Measurements from ENCODE around the gene GALNT2.

The GALNT2 gene

DNA sequence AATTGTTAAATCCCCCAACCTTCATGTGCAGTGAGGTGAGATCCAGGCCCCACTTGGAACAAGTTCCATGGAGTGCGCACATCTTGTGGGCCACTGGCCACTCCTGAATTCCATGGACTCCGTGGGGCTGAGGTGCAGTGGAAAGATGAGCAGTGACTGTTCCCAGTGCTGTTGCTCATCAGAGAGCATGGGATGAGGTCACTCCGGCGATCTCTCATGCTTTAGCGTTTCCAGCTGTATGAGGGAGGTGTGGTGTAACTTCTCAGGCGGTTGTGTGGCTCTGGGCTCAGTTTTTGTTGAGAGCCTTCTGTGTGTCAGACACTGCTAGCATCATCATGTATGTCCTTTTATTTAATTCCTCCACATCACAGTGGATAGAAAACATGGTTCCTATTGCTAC is 96.2 kb downstream of the GALNT2 start:
- DNase-seq (ENCODE audit: low read depth in 2 of 2): no peak

DNA sequence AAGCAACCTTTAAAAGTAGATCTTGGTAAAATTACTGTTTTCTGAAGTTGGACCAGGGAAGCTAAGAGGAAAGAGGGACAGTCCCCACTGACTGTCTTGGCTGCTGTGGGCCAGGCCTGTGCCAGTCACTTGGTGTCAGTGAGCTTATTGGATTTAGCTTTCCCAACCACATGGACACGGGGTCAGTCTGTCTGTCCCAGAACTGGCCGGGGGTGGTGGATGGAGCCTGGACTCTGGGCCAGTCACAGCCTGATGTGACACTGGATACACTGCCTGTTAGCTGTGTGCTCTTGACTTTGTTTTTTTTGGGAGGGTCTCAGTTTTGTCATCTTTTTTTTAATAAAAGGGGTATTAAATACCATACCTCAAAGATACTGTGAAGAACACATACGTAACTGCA is 96.7 kb downstream of the GALNT2 start:
- no peak for DNase-seq (ENCODE audit: low read depth in 2 of 2)

DNA sequence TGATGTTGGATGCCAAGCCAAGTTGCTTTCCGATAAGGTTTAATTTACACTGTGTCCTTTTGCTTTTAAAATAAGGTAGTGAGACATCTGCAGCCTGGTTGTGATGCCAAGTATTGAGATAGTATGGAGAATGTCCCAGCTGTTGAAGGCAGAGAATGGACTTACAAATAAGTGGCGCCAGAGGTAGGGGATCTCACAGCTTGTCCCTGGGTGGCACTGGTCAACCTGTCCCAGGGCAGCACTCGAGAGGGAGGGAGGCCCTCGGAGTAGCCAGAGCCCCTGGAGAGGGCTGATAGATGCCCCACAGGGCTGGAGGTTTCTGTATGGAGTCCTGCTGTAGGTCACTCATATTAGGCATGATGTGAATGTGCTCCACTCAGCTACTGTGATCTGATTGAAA is 98.5 kb downstream of the GALNT2 start:
- DNase-seq (ENCODE audit: low read depth in 2 of 2): no peak

DNA sequence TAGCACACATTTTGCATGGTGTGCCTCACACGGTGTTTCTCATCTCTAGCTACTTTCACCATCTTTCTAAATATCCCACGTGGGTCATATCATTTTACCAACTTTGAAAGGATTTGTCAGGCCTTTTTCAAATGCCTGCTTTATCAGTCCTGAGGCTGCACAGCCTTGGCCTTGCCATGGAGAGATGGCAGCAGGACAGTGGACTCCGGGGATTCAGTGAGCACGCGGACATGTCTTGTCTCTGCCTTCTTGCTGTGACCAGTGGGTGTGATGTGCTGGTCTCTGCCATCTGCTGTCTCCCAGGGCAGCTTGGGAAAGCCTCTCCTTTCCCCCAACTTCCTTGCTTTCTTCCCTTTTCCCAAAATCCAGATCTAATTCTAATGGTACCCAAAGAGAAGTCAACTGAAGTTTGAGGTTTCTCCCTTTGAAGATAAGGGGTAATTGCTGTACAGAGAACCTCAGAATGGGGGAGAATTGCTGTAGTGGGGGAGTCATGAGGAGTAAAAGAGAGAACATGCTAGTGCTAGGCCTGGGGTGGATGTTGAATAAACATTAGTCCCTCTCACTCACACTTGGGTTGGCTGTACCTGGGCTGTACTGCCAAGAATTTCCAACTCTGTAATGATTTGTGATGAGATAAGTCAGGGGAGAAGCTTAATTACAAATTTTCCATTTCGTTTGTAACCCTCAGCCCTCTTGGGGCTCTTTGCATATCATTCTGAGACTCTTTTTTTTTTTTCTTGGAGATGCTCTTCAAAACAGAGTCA is 99.5 kb downstream of the GALNT2 start:
- no peak for DNase-seq (ENCODE audit: low read depth in 2 of 2)

DNA sequence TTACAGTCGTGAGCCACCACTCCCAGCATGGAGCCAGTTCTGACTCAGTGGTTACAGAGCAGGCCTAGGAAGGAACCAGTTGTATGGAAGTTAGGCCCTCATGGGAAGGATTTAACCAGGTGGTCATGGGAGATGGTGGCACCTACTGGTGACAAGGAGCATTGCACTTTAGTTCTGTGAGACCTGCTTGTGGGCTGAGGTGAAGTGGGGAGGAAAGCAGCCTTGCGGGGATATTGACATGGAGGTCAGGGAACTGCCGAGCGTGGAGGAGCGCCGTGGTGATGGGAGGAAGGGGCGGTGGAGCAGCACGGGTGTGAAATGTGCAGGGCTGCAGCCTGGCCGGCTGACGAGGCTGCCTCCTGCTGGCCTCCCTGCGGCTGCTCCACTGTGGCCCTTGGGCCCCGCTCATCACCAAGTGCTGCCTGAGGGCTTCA is 100.4 kb downstream of the GALNT2 start:
- peak; percentile 12 to 19 for DNase-seq (ENCODE audit: low read depth in 2 of 2)

DNA sequence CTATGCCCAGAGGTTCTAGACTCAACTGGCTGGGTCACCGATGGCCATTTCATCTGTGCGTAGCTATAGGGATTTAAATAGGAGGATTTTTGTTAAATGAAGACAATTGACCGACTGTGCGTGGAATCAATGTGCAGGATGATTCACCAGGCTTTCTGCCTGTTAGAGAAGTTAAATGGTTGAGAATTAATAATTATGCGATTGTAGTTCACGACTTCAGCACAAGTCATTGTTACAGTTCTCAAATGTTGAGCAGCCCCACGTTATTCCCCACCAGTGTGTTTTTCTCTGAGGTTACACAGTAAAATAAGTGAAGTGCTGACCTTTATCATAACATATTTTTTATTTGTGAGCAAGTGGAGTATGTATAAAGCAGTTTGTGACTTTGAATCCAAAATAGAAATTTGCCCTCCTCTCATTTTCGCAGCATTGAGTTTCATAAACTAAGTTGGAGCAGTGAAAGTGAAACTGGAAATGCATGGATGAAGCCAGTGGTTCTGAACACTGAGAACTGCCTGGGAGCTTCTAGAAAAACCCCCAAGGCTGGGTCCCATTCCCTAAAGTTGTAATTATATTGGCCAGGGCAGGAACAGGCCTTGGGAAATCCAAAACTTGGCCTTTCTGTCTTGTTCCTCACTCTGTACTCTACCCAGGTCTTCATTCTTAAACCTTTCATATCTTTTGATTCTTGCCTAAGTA is 102.6 kb downstream of the GALNT2 start:
- DNase-seq (ENCODE audit: low read depth in 2 of 2): no peak

DNA sequence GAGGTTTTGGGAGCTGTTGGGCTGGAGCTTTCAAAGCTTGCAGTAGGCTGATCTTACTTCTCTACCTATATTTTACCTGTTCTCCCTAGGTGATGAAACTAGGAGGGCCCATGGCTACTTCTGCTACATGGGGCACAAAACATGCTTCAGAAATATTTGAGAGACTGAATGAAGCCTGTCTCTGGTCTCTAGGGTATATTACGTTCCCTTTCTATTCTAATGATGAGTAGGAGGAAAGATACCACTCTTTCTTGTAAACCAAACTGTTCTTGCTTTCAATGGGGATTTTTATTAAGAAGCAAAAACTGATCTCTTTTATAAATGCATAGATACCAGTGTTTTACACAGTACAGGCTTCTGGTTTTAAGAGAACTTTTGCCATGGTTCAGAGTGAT is 103.1 kb downstream of the GALNT2 start:
- DNase-seq (ENCODE audit: low read depth in 2 of 2): no peak

DNA sequence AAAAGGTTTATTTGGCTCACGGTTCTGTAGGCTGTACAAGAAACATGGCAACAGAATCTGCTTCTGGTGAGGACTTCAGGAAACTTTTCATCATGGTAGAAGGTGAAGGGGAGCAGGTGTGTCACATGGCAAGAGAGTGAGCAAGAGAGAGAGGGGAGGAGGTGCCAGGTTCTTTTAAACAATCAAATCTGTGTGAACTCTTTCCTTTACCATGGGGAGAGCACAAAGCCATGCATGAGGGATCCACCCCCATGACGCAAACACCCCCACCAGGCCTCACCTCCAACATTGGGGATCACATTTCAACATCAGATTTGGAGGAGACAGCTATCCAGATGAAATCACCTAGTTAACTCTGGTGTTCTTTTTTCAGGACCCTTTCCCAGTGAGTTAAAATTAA is 103.6 kb downstream of the GALNT2 start:
- DNase-seq (ENCODE audit: low read depth in 2 of 2): no peak

DNA sequence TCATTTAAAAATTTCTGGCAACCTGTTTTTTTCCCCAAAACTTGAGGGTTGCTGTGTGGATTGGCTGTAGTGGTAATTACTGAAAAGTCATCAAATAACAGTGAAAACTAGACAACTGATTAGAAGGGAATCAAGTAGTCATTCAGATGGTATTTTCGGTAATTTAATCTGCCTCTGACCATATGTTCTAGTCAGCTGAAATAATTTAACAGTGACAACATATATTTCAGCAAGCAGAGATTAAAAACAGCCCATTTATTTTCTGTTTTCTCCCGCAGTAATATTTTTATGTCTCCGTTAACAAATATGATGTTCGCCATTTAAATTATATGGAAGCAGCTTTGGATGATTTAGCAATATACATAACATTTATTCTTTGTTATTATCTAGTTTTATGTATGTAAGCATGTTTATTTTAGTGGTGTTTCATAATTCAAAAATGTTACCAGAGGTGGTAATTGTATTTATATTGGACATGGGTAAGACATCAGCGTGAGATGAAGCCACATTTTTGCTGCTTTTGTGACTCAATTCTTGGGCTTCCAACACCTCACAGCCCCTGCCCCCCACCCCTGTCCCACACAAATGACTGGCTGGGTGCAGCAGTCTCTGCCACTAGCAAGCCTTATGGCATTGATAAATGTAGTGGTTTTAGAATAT is 104.4 kb downstream of the GALNT2 start:
- no peak for DNase-seq (ENCODE audit: low read depth in 2 of 2)

DNA sequence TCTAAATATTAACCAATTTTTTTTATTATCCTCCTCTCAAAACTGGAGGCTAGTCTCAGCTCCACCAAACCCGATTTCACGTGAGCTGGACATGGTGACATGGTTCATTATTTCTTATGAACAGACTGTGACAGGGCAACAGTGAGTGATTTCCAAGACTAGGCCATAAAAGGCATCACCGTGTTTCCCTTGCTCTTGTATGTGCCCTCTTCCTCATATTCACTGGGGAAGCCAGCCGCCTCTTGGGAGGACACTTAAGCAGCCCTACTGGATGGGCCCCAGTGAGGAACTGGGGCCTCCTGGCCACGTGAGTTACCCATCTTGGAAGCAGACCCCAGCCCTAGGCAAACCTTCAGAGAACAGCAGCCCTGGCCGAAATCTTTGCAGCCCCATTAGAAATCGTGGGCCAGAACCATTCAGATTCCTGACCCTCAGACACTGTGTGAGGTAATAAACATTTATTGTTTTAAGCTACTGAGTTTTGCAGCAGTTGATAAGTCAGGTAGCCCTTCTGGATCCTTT is 105.0 kb downstream of the GALNT2 start:
- no peak for DNase-seq (ENCODE audit: low read depth in 2 of 2)

DNA sequence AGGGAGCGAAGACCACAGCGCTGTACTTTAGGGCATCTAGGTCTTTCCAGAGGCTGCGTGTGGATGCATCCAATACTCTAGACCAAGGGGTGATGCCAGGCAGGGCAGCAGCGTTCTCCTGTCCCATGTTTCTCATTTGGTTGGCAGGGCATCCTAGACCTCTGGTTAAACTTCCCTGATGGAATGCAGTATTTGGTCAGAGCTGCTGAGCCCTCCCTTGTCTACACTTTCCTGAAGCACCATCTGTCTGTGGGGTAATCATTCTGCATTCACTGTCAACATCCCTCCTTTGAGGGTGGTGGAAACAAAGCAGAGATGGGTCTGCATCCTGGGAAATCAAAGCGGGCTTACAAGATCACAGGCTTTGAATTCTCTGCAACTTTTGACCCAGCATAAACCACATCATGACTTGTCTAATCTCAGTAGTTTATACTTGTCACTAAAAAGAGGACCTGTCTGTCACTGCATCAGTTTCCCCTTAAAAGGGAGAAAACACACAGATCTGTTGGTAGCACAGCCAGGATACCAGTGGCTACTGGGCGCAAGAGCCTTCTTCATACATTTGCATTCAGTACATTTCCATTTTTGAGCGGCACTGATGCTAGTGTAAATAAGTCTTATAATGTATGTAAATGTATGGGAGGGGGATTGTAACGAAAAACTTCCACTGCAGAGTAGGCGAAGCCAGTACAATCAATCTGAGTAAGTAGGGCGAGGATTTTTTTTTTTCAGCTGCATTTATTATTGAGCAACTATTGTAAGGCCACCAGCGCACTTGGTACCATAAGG is 106.3 kb downstream of the GALNT2 start:
- no peak for DNase-seq (ENCODE audit: low read depth in 2 of 2)

DNA sequence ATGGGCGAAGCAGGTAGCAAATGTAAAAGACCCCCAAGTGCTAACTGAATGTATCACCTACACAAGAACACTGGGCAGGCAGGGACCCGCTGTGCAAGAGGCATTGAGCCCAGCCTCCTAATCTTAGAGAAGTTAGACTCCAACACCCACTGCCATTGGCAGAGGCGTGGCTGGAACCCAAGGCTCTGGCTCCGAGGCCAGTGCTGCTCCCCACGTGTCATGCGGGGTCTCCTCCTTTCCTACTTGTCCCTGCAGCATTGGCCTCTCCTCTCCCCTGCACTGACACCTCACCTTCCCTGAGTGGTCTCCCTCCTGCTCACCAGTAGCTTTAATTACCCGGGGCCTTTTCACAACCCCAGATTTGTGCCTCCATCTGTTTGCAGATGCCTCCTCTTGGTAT is 107.0 kb downstream of the GALNT2 start:
- DNase-seq (ENCODE audit: low read depth in 2 of 2): no peak

DNA sequence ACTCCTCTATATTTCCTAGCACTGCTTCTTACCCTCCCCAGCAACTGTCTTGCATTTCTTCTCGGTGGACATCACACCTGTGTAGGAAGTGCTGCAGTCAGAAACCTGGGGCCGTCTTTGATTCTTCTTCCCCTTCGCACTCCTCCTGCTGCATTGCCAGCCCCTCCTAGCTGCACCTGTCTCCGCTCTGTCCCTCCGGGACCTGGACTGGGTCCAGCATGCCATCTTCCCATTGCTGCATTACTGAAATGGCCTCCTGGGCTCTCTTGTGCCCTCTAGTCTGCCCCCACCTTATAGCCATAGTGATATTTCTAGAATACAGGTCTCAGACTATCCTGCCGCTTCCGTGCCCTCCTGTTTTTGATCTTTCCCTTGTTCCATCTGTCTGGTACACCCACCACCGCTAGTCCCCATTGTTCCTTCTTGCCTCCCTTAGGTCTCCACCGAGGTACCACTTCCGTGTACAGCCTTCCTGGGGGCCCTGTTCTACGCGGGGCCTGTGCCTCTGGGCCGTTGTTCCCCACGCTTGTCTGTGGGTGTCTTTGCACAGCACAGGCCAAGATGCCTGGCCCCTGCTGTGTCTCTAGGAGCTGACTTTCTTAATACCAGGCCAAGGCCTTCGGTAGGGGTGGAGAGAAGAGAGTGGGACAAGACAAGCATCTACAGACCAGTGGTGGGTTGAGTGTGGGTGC is 107.6 kb downstream of the GALNT2 start:
- DNase-seq (ENCODE audit: low read depth in 2 of 2): no peak

DNA sequence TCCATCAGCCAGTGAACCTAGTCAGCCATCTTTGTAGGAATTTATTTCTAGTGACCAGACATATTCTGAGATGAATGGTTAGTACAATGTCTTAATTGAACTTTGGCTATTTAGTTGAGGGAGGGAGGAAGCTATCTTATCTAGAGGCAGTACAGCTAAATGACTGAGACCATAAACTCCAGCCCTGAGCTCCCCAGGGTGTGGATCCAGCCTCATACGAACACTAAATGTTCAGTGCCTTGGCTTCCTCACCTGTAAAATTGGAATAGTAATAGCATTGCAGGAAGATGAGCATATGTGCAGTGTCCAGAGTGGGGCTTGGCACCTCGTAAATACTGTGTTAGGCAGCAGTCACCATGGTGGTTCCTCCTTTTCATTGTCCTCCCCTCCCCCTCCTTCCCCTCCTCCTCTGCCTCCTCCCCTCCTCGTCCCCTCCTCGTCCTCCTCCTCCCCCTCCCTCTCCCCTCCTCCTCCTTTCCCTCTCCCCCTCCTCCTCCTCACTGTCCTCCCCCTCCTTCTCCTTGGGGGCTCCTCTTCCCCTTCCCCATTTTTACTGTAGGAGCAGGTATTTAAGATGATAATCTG is 108.2 kb downstream of the GALNT2 start:
- DNase-seq (ENCODE audit: low read depth in 2 of 2): no peak

DNA sequence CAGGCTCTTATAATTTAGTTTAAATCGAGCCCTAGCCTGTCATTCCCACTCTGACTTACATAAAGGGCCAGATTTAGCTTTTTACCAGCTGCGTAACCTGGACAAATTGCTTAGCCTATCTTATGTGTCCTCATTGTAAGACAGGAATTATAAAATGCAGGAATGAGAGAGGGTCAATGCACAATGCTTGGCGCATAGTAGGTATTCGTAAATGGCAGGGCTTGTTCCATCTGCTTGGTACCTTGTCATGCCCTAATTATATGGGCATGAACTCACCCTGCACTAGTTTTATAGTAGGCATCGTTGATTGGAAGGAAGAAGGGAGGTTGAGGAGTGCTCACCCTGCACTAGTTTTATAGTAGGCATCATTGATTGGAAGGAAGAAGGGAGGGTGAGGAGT is 108.8 kb downstream of the GALNT2 start:
- DNase-seq (ENCODE audit: low read depth in 2 of 2): no peak

DNA sequence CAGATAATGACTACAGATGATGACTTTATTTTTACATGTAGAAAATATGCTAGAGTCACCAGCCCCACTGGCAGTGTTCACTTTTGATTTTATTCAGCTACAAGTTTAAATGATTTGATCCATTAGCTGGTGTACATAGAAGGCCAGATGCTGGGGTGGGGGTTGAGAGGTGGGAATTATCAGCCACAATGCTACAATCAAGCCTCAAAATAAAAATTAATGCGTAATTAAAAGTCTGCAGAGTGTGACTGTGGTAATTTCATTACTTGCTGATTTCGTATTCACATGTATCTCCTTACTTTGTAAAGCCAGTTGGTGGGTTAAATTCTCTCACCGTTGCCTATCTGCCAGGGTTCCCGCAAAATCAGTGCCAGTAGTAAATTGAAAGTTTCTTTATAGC is 109.3 kb downstream of the GALNT2 start:
- DNase-seq (ENCODE audit: low read depth in 2 of 2): no peak

DNA sequence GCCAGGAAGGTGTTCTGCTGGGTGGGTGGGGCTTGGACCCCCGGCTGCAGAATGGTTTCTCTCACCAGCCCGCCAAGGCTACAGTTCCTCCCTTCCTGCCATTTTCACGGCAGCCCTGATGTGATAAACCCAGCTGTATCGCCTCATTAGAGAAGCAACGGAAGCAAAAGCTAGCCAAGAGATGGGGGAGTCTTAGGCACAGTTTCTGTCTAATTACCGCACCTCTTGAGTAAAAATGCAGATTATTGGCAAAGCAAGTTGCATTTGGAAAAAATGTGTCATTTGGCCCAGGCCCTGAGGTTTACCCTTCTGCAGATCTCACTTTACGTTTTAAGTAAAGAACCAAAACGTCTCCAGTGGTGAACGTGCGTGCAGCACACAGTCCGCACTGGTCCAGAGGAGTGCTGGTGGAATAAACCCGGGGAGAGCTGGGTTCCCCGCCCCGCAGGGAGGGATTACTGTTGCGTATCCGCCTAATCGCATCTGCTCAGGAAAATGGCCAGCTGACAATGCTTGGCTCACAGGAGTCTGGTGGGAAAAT is 109.9 kb downstream of the GALNT2 start:
- no peak for DNase-seq (ENCODE audit: low read depth in 2 of 2)

DNA sequence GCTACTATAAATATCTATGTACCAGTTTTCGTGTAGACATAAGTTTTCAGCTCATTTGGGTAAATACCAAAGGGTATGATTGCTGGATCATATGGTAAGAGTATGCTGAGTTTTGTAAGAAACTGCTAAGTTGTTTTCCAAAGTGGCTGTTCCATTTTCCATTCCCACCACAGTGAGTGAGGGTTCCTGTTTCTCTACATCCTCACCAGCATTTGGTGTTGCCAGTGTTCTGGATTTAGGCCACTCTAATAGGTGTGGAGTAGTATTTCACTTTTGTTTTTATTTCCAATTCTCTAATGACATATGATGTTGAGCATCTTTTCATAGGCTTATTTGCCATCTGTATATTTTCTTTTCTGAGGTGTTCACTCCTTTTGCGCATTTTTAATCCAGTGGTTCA is 112.2 kb downstream of the GALNT2 start:
- DNase-seq (ENCODE audit: low read depth in 2 of 2): no peak

DNA sequence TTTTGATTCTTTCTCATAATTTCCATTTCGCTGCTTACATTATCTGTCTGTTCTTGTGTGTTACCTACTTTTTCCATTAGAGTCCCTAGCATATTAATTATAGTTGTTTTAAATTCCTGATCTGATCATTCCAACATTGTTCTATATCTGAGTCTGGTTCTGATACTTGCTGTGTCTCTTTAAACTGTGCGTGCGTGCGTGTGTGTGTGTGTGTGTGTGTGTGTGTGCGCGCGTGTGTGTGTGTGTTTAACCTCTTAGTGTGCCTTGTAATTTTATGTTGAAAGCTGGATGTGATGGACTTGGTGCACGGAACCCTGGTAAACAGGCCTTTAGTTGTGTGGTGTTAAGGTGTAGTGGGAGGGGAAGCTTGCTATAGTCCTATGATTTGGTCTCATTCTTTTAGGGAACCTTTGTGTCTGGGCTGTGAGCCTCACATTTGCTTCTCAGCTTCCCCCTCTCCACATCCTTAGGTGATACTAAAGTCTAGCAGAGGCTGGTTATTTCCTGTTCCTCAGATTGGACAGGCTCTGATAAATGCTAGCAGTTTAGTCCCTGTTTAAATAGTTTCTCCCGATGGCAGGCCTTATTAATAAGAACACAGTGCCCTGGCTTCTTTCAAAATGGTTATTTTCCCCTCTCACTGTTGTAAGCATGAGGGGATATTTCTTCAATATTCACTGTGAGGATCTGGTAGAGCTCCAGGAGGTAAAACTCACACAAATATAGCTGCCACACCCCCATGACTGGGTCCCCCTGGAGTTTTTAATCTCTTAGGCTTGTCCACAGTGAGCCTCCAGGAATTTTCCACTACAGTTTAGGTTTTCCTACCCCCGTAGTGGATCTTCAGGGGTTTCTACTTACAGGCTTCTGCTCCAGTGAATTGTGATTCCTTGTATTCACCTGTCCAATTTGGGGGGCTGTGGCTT is 118.3 kb downstream of the GALNT2 start:
- DNase-seq (ENCODE audit: low read depth in 2 of 2): no peak

All from stimulated activated CD4-positive, alpha-beta T cell treated with anti-CD3 and anti-CD28 coated beads, Interleukin-4, amount 100 ng/mL, for 48 hours (primary cell).